Activated CD4-positive, alpha-beta T cell treated with anti-CD3 and anti-CD28 coated beads for 4 hours (primary cell): ENCODE measurements around the gene ARTN.
A peak's percentile ranks its signal among the peaks of the same experiment; 100 is the strongest.

Experiments used
- DNase-seq, 2 donors: peaks; one replicate each; pipeline ENCODE4 v3.0.0-alpha.2; 2020

Gene ARTN

GRCh38 chr1:43973981-43974442 is 40.4 kb downstream of the ARTN start:
- DNase-seq: no peak

GRCh38 chr1:43974443-43975248 is 41.0 kb downstream of the ARTN start, which contains the start of gene ATP6V0B:
TSS of gene ATP6V0B (plus strand) at chr1:43974960. CDS start at chr1:43975041, 81 bp downstream.
- peak; percentile 94 for DNase-seq

GRCh38 chr1:43975249-43975961 is 41.8 kb downstream of the ARTN start:
- peak; percentile 22 to 25 for DNase-seq

- no peak for DNase-seq
Measured at GRCh38 chr1:43976045-43976444, 42.4 kb downstream of the ARTN start.

GRCh38 chr1:43976890-43977289 is 43.3 kb downstream of the ARTN start:
- no peak for DNase-seq

GRCh38 chr1:43977376-43978263 is 44.0 kb downstream of the ARTN start:
- no peak for DNase-seq

- no peak for DNase-seq
Measured at GRCh38 chr1:43978264-43978550, 44.6 kb downstream of the ARTN start.

- peak; percentile 14 to 21 for DNase-seq
Measured at GRCh38 chr1:43978551-43979260, 45.1 kb downstream of the ARTN start, which contains the start of gene B4GALT2. TSS of gene B4GALT2 (plus strand) at chr1:43979210. CDS start at chr1:43981161, 1,951 bp downstream.

GRCh38 chr1:43979261-43979527 is 45.6 kb downstream of the ARTN start:
- no peak for DNase-seq

- DNase-seq: peak; percentile 15 to 29
Measured at GRCh38 chr1:43979528-43980254, 46.1 kb downstream of the ARTN start.

GRCh38 chr1:43980255-43981134 is 46.9 kb downstream of the ARTN start:
- DNase-seq: no peak

- DNase-seq: no peak
Measured at GRCh38 chr1:43981135-43981491, 47.5 kb downstream of the ARTN start.

GRCh38 chr1:43981636-43982035 is 48.0 kb downstream of the ARTN start:
- DNase-seq: no peak

- DNase-seq: no peak
Measured at GRCh38 chr1:43982241-43982640, 48.6 kb downstream of the ARTN start.

GRCh38 chr1:43982808-43983207 is 49.2 kb downstream of the ARTN start:
- DNase-seq: no peak

GRCh38 chr1:43983253-43983899 is 49.8 kb downstream of the ARTN start:
- no peak for DNase-seq

- DNase-seq: no peak
Measured at GRCh38 chr1:43984855-43985254, 51.3 kb downstream of the ARTN start.

- no peak for DNase-seq
Measured at GRCh38 chr1:43985984-43986595, 52.5 kb downstream of the ARTN start.

GRCh38 chr1:43986712-43987111 is 53.1 kb downstream of the ARTN start:
- DNase-seq: no peak
